ENCODE measurements around the gene CHP1.
"Not testable (repeated sequence)": the region's sequence is repeated elsewhere in the genome, so short reads cannot be mapped to it uniquely, and the experiment has no call there.

The CHP1 gene

DNA sequence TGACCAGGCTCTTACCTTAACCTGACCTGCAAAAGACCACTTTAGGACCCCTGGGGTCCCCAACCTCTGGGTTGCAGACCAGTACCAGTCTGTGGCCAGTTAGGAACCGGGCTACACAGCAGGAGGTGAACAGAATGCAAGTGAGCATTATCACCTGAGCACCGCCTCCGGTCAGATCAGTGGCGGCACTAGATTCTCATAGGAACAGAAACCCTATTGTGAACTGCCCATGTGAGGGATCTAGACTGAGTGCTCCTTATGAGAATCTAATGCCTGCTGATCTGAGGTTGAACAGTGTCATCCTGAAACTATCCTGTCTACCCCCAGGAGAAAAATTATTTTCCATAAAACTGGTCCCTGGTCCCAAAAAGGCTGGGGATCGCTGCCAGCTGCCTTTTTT is 20.3 kb downstream of the CHP1 start:
- no peak overlapping the region for H3K4me3 ChIP-seq (ENCODE audit: low read depth, low read length)
- ChIA-PET POLR2A (no interaction called here), CTCF (no interaction called here)
- TF ChIP-seq, protein P1, sequence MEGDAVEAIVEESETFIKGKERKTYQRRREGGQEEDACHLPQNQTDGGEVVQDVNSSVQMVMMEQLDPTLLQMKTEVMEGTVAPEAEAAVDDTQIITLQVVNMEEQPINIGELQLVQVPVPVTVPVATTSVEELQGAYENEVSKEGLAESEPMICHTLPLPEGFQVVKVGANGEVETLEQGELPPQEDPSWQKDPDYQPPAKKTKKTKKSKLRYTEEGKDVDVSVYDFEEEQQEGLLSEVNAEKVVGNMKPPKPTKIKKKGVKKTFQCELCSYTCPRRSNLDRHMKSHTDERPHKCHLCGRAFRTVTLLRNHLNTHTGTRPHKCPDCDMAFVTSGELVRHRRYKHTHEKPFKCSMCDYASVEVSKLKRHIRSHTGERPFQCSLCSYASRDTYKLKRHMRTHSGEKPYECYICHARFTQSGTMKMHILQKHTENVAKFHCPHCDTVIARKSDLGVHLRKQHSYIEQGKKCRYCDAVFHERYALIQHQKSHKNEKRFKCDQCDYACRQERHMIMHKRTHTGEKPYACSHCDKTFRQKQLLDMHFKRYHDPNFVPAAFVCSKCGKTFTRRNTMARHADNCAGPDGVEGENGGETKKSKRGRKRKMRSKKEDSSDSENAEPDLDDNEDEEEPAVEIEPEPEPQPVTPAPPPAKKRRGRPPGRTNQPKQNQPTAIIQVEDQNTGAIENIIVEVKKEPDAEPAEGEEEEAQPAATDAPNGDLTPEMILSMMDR (IDR thresholded peaks at IDR 0.05; ENCODE audit: insufficient read depth, low read length, missing control alignments): no peak
- DNase-seq (ENCODE audit: low read depth, low spot score): no peak

DNA sequence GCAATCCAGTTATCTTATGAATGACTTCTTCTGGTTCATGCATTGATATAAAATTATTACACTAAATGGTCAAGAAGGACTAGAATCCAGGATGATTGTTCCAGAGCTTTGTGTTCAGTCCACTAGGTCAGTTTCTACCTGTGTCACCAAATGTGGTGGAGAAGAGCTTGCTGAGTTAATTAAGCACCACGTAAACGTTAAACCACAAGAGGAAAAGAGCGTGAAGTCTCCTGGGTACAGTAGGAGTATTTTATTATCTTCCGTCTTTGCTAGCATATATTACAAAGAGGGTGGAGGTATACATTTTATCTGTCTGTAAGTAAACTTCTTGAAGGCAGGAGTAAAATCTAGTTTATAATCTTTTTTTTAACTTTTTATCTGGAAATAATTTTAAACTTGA is 23.5 kb downstream of the CHP1 start:
- ChIA-PET POLR2A (no interaction called here), CTCF (interaction anchor here (1.0 kb wide), 1 partner anchor 14 kb away, joined by 3 read pairs; no protein-coding TSS in a partner anchor)
- DNase-seq (ENCODE audit: low read depth, low spot score): no peak
- H3K4me3 ChIP-seq (ENCODE audit: low read depth, low read length): no peak overlapping the region
- TF ChIP-seq, protein P1 (IDR thresholded peaks at IDR 0.05; ENCODE audit: insufficient read depth, low read length, missing control alignments): no peak

DNA sequence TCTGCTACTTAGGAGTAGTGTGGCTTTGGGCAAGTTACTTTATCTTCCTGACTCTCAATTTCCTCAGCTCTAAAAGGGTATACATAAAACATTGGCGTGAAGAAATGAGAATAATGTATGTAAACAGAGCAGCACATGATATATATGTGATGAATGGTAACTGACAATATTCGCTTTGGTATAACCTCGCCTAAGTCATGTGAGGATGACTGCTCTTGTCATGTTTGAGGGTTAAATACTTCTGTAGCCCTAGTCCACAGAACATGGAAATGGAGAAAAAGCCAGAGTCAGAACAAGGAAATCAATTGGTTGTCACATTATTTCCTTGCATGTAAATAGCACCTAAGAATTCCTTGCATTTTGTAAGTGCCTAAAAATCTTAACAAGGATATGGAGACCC is 25.0 kb downstream of the CHP1 start:
- DNase-seq (ENCODE audit: low read depth, low spot score): no peak
- POLR2A ChIA-PET: no interaction called here
- CTCF ChIA-PET: interaction anchor here (0.6 kb wide), 1 partner anchor 246 kb away, joined by 3 read pairs; no protein-coding TSS in a partner anchor

DNA sequence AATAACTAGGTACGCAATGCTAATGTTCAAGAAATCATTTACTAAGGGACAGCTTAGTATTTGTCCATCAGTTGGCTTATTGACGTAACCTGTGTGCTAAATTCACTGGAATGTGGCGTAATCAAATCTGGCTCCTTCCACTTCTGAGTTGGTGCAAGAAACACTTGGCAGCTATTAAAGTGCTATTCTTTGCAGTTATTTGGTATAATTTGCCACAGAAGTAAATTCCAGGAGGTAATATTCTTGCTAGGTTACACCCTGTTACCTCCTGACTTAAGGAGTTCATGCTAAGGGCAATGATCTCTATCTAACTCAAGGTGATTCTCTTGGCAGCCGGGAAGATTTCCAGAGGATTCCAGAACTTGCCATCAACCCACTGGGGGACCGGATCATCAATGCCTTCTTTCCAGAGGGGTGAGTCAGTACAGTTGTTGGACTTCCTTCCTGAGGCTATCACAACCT is 25.5 kb downstream of the CHP1 start:
- ChIA-PET POLR2A (interaction anchor here (0.5 kb wide), 1 partner anchor 156 kb away, joined by 3 read pairs; no protein-coding TSS in a partner anchor), CTCF (no interaction called here)
- TF ChIP-seq, protein P1 (IDR thresholded peaks at IDR 0.05; ENCODE audit: insufficient read depth, low read length, missing control alignments): no peak
- no peak for DNase-seq (ENCODE audit: low read depth, low spot score)
- no peak overlapping the region for H3K4me3 ChIP-seq (ENCODE audit: low read depth, low read length)

More for the DNA sequence above, 25.0 kb downstream of the CHP1 start:
- TF ChIP-seq, protein P1 (IDR thresholded peaks at IDR 0.05; ENCODE audit: insufficient read depth, low read length, missing control alignments): no peak
- H3K4me3 ChIP-seq (ENCODE audit: low read depth, low read length): no peak overlapping the region

DNA sequence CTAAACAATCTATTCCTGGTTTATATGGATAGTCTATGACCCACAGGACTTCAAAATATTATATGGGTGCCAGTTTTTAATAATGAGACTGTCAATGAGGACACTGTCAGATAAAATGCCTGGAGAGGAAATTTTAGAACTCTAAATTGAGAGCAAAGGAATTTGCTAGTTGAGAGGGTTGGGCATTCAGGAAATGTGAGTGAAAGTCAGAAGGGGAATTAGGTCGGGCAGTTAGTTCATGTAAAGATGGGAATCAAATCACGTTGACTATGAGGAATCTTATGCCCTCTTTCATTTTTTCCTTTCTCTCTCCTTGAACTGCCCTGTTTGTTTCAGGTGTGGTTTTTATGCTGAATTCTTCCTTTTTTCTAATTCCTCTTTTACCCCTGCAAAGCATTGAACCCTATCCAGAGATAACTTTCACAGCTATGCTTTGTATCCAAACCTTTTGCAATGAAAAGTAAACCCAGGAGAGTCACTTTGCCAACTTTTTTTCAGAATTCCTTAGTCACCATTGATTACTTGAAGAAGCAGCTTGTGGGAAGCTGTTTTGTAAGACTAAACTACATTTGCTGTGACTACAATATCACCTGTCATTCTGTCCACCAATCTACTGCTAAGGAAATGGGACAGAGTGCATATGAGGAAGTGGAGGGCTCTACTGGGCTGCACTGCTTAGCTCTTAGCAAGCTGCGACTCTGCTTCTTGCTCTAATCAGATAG is 27.8 kb downstream of the CHP1 start:
- ChIA-PET POLR2A (no interaction called here), CTCF (no interaction called here)
- peak; percentile 16 for DNase-seq (ENCODE audit: low read depth, low spot score)
- no peak overlapping the region for H3K4me3 ChIP-seq (ENCODE audit: low read depth, low read length)
- TF ChIP-seq, protein P1 (IDR thresholded peaks at IDR 0.05; ENCODE audit: insufficient read depth, low read length, missing control alignments): no peak

DNA sequence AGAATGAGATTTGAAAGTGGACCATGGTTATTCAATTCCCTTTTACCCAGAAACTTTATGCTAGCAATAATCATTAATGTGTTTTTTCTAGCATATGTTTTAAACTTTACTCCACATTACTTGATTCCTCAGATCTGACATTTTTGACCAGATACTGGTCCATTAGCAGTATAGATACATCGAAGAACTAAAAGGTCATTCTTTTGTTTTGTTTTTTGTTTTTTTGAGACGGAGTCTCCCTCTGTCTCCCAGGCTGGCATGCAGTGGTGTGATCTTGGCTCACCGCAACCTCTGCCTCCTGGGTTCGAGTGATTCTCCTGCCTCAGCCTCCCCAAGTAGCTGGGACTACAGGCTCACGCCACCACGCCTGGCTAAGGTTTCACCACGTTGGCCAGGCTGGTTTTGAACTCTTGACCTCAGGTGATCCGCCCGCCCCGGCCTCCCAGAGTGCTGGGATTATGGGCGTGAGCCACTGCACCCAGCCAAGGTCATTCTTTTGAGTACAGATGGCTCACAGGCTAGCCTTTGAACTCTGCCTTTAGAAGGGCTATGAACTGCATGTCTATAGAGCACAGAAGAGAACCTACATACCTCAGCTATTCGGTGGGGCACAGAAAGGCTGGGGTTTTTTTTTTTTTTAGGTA is 28.6 kb downstream of the CHP1 start:
- ChIA-PET POLR2A (no interaction called here), CTCF (no interaction called here)
- DNase-seq (ENCODE audit: low read depth, low spot score): no peak
- H3K4me3 ChIP-seq (ENCODE audit: low read depth, low read length): no peak overlapping the region
- TF ChIP-seq, protein P1 (IDR thresholded peaks at IDR 0.05; ENCODE audit: insufficient read depth, low read length, missing control alignments): no peak

DNA sequence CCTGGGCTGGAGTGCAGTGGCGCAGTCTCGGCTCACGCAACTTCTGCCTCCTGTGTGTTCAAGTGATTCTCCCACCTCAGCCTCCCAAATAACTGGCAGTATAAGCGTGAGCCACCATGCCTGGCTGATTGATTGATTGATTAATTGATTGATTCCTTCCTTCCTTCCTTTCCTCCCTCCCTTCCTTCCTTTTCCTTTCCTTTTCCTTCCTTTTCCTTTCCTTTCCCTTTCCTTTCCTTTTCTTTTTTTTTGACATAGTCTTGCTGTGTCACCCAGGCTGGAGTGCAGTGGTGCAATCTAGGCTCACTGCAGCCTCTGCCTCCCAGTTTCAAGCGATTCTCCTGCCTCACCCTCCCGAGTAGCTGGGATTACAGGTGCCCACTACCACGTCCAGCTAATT is 29.9 kb downstream of the CHP1 start:
- DNase-seq (ENCODE audit: low read depth, low spot score); H3K4me3 ChIP-seq (ENCODE audit: low read depth, low read length); POLR2A ChIA-PET: not testable (repeated sequence)
- CTCF ChIA-PET: interaction anchor here (1.1 kb wide), 1 partner anchor 31 kb away, joined by 3 read pairs; no protein-coding TSS in a partner anchor
